NCI-H774 (cell line): ENCODE data around the gene LETM1.

Experiments
- DNase-seq: peaks from one replicate; lab custom pipeline; 2025; lab: John Stamatoyannopoulos, UW

Gene LETM1

GRCh38 chr4:1825326-1825725 lies 30.6 kb downstream of the LETM1 start:
- DNase-seq: no peak

GRCh38 chr4:1824746-1825145 lies 31.2 kb downstream of the LETM1 start:
- no peak for DNase-seq

GRCh38 chr4:1823545-1823932 lies 32.4 kb downstream of the LETM1 start:
- no peak for DNase-seq

- no peak for DNase-seq
Observed at GRCh38 chr4:1822568-1823544, 33.1 kb downstream of the LETM1 start.

GRCh38 chr4:1821679-1822567 lies 34.0 kb downstream of the LETM1 start:
- no peak for DNase-seq

GRCh38 chr4:1819816-1820215 lies 36.1 kb downstream of the LETM1 start:
- no peak for DNase-seq

- DNase-seq: no peak
Observed at GRCh38 chr4:1819284-1819683, 36.7 kb downstream of the LETM1 start.

- no peak for DNase-seq
Observed at GRCh38 chr4:1815997-1816860, 39.7 kb downstream of the LETM1 start.

GRCh38 chr4:1815096-1815996 lies 40.6 kb downstream of the LETM1 start:
- no peak for DNase-seq

- no peak for DNase-seq
Observed at GRCh38 chr4:1814453-1814852, 41.5 kb downstream of the LETM1 start.

- DNase-seq: no peak
Observed at GRCh38 chr4:1813915-1814314, 42.0 kb downstream of the LETM1 start.

- DNase-seq: no peak
Observed at GRCh38 chr4:1813231-1813630, 42.7 kb downstream of the LETM1 start.

- DNase-seq: no peak
Observed at GRCh38 chr4:1812720-1813119, 43.2 kb downstream of the LETM1 start.

- DNase-seq: no peak
Observed at GRCh38 chr4:1810765-1811164, 45.2 kb downstream of the LETM1 start.

GRCh38 chr4:1809754-1810502 lies 46.0 kb downstream of the LETM1 start:
- DNase-seq: peak; percentile 5

- no peak for DNase-seq
Observed at GRCh38 chr4:1808851-1809753, 46.9 kb downstream of the LETM1 start.

- DNase-seq: no peak
Observed at GRCh38 chr4:1808396-1808795, 47.6 kb downstream of the LETM1 start.

GRCh38 chr4:1807332-1807777 lies 48.6 kb downstream of the LETM1 start:
- DNase-seq: no peak
